IMR-90 (cell line): ENCODE measurements around the gene DRC7. TPM values are rescaled to one million over a fixed set of nuclear protein-coding genes. Genes with fewer than 3 reads are reported as not detected.
A peak's percentile ranks its signal among the peaks of the same experiment; 100 is the strongest.

Experiments used
- ATAC-seq: fragments of 200-7000 bp; cut with Tn5 transposase; 2 replicates; pipeline ENCODE4 v1.9.1; 2020; ENCODE audit warnings: low read depth, mild to moderate bottlenecking, moderate library complexity
- BruUV-seq: library from RNA; stranded (reverse); fragments of 400-500 nt; replicated peaks from 2 replicates; lab custom pipeline; 2021; lab: Mats Ljungman, UMichigan
- CTCF ChIA-PET: fragments of 300-600 bp; formaldehyde crosslinking; extraction: SDS; loops from one replicate; lab custom pipeline; 2021; ENCODE audit warnings: antibody characterized with exemption; lab: Yijun Ruan, JAX
- POLR2A ChIA-PET: fragments of 300-600 bp; sonication (Branson Sonifier 250); formaldehyde crosslinking; loops from one replicate; lab custom pipeline; 2022; ENCODE audit warnings: antibody characterized with exemption; ENCODE audit not compliant: unreplicated experiment; lab: Charles Lee
- DNase-seq: peaks from one replicate; pipeline ENCODE4 v3.0.0; 2013
- H2AFZ ChIP-seq: replicated peaks from 2 replicates; pipeline ENCODE3; 2013; ENCODE audit warnings: low read length, mild to moderate bottlenecking; ENCODE audit not compliant: poor library complexity
- H2AK5ac ChIP-seq: 2 replicates; pipeline ENCODE4 v1.6.1; 2013; ENCODE audit warnings: low read depth, low read length, inconsistent platforms
- H2AK9ac ChIP-seq: replicated peaks from 2 replicates; pipeline ENCODE3; 2013; ENCODE audit warnings: mild to moderate bottlenecking, low read depth, low read length, moderate library complexity; ENCODE audit not compliant: poor library complexity
- H2BK120ac ChIP-seq: 2 replicates; pipeline ENCODE4 v1.6.1; 2013; ENCODE audit warnings: low read depth, low read length, inconsistent platforms
- H2BK15ac ChIP-seq: 3 replicates; pipeline ENCODE4 v1.6.1; 2013; ENCODE audit warnings: low read depth, low read length, inconsistent platforms
- H2BK20ac ChIP-seq: 2 replicates; pipeline ENCODE4 v1.6.1; 2013; ENCODE audit warnings: low read depth, mild to moderate bottlenecking, inconsistent platforms, low read length, moderate library complexity
- H2BK5ac ChIP-seq: 2 replicates; pipeline ENCODE4 v1.6.1; 2013; ENCODE audit warnings: mild to moderate bottlenecking, low read depth, low read length, inconsistent platforms; ENCODE audit not compliant: poor library complexity, severe bottlenecking
- H3K14ac ChIP-seq: replicated peaks from 2 replicates; pipeline ENCODE4 v1.6.1; 2013; ENCODE audit warnings: low read depth, low read length, inconsistent platforms
- H3K18ac ChIP-seq: 2 replicates; pipeline ENCODE4 v1.6.1; 2013; ENCODE audit warnings: low read depth, low read length, control low read depth
- H3K23ac ChIP-seq: 2 replicates; pipeline ENCODE4 v1.6.1; 2013; ENCODE audit warnings: low read depth, low read length, inconsistent platforms
- H3K27ac ChIP-seq: 2 replicates; pipeline ENCODE4 v1.5.1; 2013; ENCODE audit warnings: mild to moderate bottlenecking, control low read depth, low read length; ENCODE audit not compliant: insufficient read depth
- H3K27me3 ChIP-seq: 2 replicates; pipeline ENCODE4 v1.6.1; 2013; ENCODE audit warnings: low read length; ENCODE audit not compliant: control insufficient read depth, insufficient read depth
- H3K36me3 ChIP-seq: 2 replicates; pipeline ENCODE4 v1.6.1; 2013; ENCODE audit warnings: low read length, mixed read lengths; ENCODE audit not compliant: control insufficient read depth, insufficient read depth
- H3K4ac ChIP-seq: 2 replicates; pipeline ENCODE4 v1.6.1; 2013; ENCODE audit warnings: low read depth, low read length, inconsistent platforms
- H3K4me1 ChIP-seq: 2 replicates; pipeline ENCODE4 v1.6.1; 2013; ENCODE audit warnings: low read length, mixed read lengths; ENCODE audit not compliant: control insufficient read depth, insufficient read depth
- H3K4me2 ChIP-seq: 2 replicates; pipeline ENCODE4 v1.6.1; 2013; ENCODE audit warnings: low read depth, mild to moderate bottlenecking, control low read depth, low read length, moderate library complexity
- H3K4me3 ChIP-seq: 2 replicates; pipeline ENCODE4 v1.5.1; 2013; ENCODE audit warnings: low read depth, mild to moderate bottlenecking, control low read depth, low read length, moderate library complexity; ENCODE audit not compliant: insufficient read depth
- H3K56ac ChIP-seq: 2 replicates; pipeline ENCODE4 v1.6.1; 2013; ENCODE audit warnings: low read length, inconsistent platforms; ENCODE audit not compliant: insufficient read depth; ENCODE audit errors: extremely low read depth
- H3K79me1 ChIP-seq, 2 experiments: 2 replicates each; pipeline ENCODE4 v1.6.1; 2013; ENCODE audit warnings: low read length in 2 of 2, inconsistent platforms in 1 of 2, low read depth in 1 of 2
- H3K9ac ChIP-seq: 2 replicates; pipeline ENCODE4 v1.6.1; 2013; ENCODE audit warnings: low read depth, low read length, control low read depth
- H3K9me1 ChIP-seq: 2 replicates; pipeline ENCODE4 v1.6.1; 2013; ENCODE audit warnings: low read length, inconsistent platforms; ENCODE audit not compliant: insufficient read depth
- H3K9me3 ChIP-seq: 2 replicates; pipeline ENCODE4 v1.6.1; 2013; ENCODE audit warnings: low read length; ENCODE audit not compliant: control insufficient read depth, insufficient read depth
- H4K20me1 ChIP-seq: 2 replicates; pipeline ENCODE4 v1.6.1; 2013; ENCODE audit warnings: low read length, inconsistent platforms; ENCODE audit not compliant: insufficient read depth
- H4K5ac ChIP-seq: 2 replicates; pipeline ENCODE4 v1.6.1; 2013; ENCODE audit warnings: mild to moderate bottlenecking, low read depth, low read length, control low read depth
- H4K8ac ChIP-seq, 2 experiments: 2 replicates each; pipeline ENCODE4 v1.6.1; 2013; ENCODE audit warnings: low read depth in 2 of 2, low read length in 2 of 2, control low read depth in 1 of 2, inconsistent platforms in 1 of 2
- H4K91ac ChIP-seq: 2 replicates; pipeline ENCODE4 v1.6.1; 2013; ENCODE audit warnings: low read depth, low read length, inconsistent platforms; ENCODE audit not compliant: insufficient read depth
- BHLHE40 ChIP-seq: fragments of 150-350 bp; IDR thresholded peaks from 2 replicates; pipeline ENCODE4 v1.6.1; 2016; ENCODE audit warnings: mild to moderate bottlenecking, low read depth, low read length
- CEBPB ChIP-seq: IDR thresholded peaks from 2 replicates; pipeline ENCODE4 v1.6.1; 2012; ENCODE audit warnings: low read depth, low read length, improper control_type of control experiment
- CHD1 ChIP-seq: IDR thresholded peaks from 2 replicates; pipeline ENCODE4 v1.6.1; 2012; ENCODE audit warnings: low read depth, low read length, improper control_type of control experiment
- MAFK ChIP-seq: IDR thresholded peaks from 2 replicates; pipeline ENCODE4 v1.6.1; 2012; ENCODE audit warnings: low read depth, low read length, improper control_type of control experiment
- MXI1 ChIP-seq: IDR thresholded peaks from 2 replicates; pipeline ENCODE4 v1.6.1; 2012; ENCODE audit warnings: low read depth, mild to moderate bottlenecking, low read length, moderate library complexity, borderline replicate concordance
- NFE2L2 ChIP-seq: fragments of 150-350 bp; IDR thresholded peaks from 2 replicates; pipeline ENCODE4 v1.6.1; 2016; ENCODE audit warnings: low read depth, mild to moderate bottlenecking, low read length
- RAD21 ChIP-seq: IDR thresholded peaks from 2 replicates; pipeline ENCODE4 v1.6.1; 2012; ENCODE audit warnings: low read length, improper control_type of control experiment
- RCOR1 ChIP-seq: IDR thresholded peaks from 2 replicates; pipeline ENCODE4 v1.6.1; 2012; ENCODE audit warnings: mild to moderate bottlenecking, low read length, improper control_type of control experiment; ENCODE audit not compliant: insufficient replicate concordance
- SMC3 ChIP-seq: fragments of 150-350 bp; IDR thresholded peaks from 2 replicates; pipeline ENCODE4 v1.6.1; 2016; ENCODE audit warnings: low read depth, mild to moderate bottlenecking, antibody characterized with exemption, low read length, moderate library complexity
- WGBS, 2 experiments: methylation state at CpG; one replicate each; pipeline versions ENCODE4 v1.1.5 to v1.1.7; 2013; ENCODE audit warnings: missing lambda C conversion rate in 2 of 2; ENCODE audit not compliant: insufficient read length in 1 of 2; ENCODE audit errors: extremely low coverage in 2 of 2; 5-methylcytosine and 5-hydroxymethylcytosine counted together
- dilution Hi-C: fragments of 300-500 bp; cut with HindIII; formaldehyde crosslinking; loops from one replicate; pipeline ENCODE4 v1.14.3; 2018; ENCODE audit warnings: low sequenced_read_pairs; ENCODE audit not compliant: unreplicated experiment
- in situ Hi-C: fragments of 300-500 bp; cut with MboI; formaldehyde crosslinking; loops from 3 replicates; pipeline ENCODE4 v1.14.3; 2019; ENCODE audit warnings: low sequenced_read_pairs, inconsistent platforms, mixed read lengths
- intact Hi-C: fragments of 100-400 bp; cut with micrococcal nuclease; formaldehyde crosslinking; loops from 2 replicates; pipeline ENCODE4 v1.10.0; 2022
- polyA plus RNA-seq, 3 experiments: library from polyadenylated mRNA; depleted of rRNA; stranded (reverse); fragments of >200 nt; gene quantifications; 2 replicates each; pipeline ENCODE4 v1.2.3, GENCODE V29; 2012; ENCODE audit warnings: low replicate concordance in 1 of 3
- total RNA-seq: library from RNA; depleted of rRNA; stranded (reverse); fragments of >200 nt; gene quantifications from 2 replicates; pipeline ENCODE4 v1.2.3, GENCODE V29; 2012
- TF ChIP-seq, protein P1 (sequence below): fragments of 150-350 bp; IDR thresholded peaks from 2 replicates; pipeline ENCODE4 v1.6.1; 2017; ENCODE audit warnings: mild to moderate bottlenecking, antibody characterized with exemption, low read length, low read depth
- TF ChIP-seq, protein P2 (sequence below): conservative IDR thresholded peaks from 2 replicates; pipeline ENCODE4 v1.5.1; 2012; ENCODE audit warnings: mild to moderate bottlenecking, low read depth, low read length, improper control_type of control experiment

DRC7 gene
- total and polyA plus RNA-seq, 2 of the 4 experiments (the other 2 are of a cell fraction): not detected

DNA sequence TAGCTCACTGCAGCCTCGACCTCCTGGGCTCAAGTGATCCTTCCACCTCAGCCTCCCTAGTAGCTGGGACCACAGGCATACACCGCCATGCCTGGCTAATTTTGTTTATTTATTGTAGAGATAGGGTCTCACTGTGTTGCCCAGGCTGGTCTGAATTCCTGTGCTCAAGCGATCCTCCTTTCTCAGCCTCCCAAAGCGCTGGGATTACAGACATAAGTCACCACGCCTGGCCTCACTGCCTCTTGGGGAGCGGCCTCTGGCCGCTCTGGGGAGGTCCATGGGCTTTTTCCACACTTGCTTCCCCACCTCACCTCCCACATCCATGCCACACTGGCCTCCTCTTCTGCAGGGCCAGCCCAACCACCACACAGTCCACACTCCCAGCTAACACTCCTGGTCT, 44.8 kb upstream of the DRC7 start (continued):
- no peak for TF ChIP-seq MXI1
- TF ChIP-seq, protein P1, sequence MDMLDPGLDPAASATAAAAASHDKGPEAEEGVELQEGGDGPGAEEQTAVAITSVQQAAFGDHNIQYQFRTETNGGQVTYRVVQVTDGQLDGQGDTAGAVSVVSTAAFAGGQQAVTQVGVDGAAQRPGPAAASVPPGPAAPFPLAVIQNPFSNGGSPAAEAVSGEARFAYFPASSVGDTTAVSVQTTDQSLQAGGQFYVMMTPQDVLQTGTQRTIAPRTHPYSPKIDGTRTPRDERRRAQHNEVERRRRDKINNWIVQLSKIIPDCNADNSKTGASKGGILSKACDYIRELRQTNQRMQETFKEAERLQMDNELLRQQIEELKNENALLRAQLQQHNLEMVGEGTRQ: no peak
- no peak for TF ChIP-seq RAD21

DNA sequence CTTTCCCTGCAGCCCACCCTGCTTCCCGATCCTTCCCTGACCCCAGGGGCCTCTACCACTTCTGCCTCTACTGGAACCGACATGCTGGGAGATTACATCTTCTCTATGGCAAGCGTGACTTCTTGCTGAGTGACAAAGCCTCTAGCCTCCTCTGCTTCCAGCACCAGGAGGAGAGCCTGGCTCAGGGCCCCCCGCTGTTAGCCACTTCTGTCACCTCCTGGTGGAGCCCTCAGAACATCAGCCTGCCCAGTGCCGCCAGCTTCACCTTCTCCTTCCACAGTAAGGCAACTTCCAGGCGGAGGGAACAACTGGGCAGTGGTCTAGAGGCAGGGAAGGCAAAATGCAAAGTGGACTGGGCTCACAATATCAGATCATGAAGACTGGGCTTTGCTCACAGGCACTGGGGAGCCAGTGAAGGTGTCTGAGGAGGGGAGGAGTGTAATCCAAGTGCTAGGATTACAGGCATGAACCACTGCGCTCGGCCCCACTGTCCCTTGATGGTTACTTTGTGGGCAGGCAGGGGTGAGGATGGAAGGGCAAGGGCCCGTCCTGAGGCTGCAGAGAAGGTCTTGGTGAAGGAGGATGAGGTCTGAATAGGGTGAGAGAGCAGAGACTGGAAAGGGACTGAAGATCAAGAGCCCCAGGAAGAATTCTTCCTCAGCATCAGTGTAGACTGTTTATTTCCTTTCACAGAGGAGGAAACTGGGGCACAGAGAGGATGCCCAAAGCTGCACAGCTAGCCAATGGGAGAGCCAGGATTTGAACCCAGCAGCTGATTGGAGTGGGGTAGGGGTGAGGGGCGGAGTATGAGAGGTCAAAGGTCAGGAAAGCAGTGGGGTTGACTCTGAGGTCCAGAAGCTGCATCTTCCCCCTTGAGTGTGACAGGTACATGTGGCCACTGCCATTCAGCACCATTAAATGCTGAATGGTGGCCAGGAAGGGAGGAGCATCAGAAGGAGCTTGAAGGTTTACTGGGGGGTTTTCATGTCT, 43.0 kb upstream of the DRC7 start:
- H4K20me1 ChIP-seq: no peaks in the 10 kb centered on the region
- no peak overlapping the region for H3K4ac ChIP-seq
- H3K4me2 ChIP-seq: no peak overlapping the region
- peak overlapping the region; percentile 55 for H2AK9ac ChIP-seq
- no peak overlapping the region for H2BK15ac ChIP-seq
- no peaks in the 10 kb centered on the region; the same call in 1 of the 2 replicates for H3K27me3 ChIP-seq
- POLR2A ChIA-PET: no interaction called here
- no peak overlapping the region for H2BK120ac ChIP-seq
- H2AFZ ChIP-seq: no peak overlapping the region
- H3K36me3 ChIP-seq: no peaks in the 10 kb centered on the region
- CTCF ChIA-PET: interaction anchor here (0.6 kb wide), 1 partner anchor 361 kb away, joined by 3 read pairs; no protein-coding TSS in a partner anchor
- H3K79me1 ChIP-seq: no peaks in the 10 kb centered on the region
- no peak overlapping the region for H3K14ac ChIP-seq
- H2AK5ac ChIP-seq: no peak overlapping the region
- H3K9me1 ChIP-seq: no peaks in the 10 kb centered on the region; the same call in 1 of the 2 replicates
- no peak for ATAC-seq
- H3K4me1 ChIP-seq: no peaks in the 10 kb centered on the region
- no peak overlapping the region for H4K91ac ChIP-seq
- H3K9ac ChIP-seq: no peak overlapping the region
- no peak overlapping the region for H3K27ac ChIP-seq
- H2BK20ac ChIP-seq: no peak overlapping the region
- no TSS peak for BruUV-seq
- dilution Hi-C loops: no loop called here
- no peaks in the 10 kb centered on the region for H3K9me3 ChIP-seq
- no peak for DNase-seq
- intact Hi-C loops: no loop called here
- no peak overlapping the region for H3K4me3 ChIP-seq
- no peak overlapping the region for H3K18ac ChIP-seq
- H2BK5ac ChIP-seq: no peak overlapping the region
- H3K23ac ChIP-seq: no peak overlapping the region
- no peak overlapping the region for H3K56ac ChIP-seq
- H4K5ac ChIP-seq: no peak overlapping the region
- H4K8ac ChIP-seq: no peak overlapping the region
- WGBS, 2 experiments: 90% methylated on average over 2 of the region's 10 CpGs; no CpG with 5 or more reads in 1 of the 2 experiments
- in situ Hi-C loops: no loop called here
- TF ChIP-seq CEBPB (no peak), CHD1 (no peak), BHLHE40 (no peak), RCOR1 (no peak), MAFK (no peak), MXI1 (no peak), SMC3 (no peak), NFE2L2 (no peak)
- TF ChIP-seq, protein P1: no peak
- TF ChIP-seq, protein P2, sequence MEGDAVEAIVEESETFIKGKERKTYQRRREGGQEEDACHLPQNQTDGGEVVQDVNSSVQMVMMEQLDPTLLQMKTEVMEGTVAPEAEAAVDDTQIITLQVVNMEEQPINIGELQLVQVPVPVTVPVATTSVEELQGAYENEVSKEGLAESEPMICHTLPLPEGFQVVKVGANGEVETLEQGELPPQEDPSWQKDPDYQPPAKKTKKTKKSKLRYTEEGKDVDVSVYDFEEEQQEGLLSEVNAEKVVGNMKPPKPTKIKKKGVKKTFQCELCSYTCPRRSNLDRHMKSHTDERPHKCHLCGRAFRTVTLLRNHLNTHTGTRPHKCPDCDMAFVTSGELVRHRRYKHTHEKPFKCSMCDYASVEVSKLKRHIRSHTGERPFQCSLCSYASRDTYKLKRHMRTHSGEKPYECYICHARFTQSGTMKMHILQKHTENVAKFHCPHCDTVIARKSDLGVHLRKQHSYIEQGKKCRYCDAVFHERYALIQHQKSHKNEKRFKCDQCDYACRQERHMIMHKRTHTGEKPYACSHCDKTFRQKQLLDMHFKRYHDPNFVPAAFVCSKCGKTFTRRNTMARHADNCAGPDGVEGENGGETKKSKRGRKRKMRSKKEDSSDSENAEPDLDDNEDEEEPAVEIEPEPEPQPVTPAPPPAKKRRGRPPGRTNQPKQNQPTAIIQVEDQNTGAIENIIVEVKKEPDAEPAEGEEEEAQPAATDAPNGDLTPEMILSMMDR: no peak
